ENCODE measurements around the gene AKAP11. TPM values are rescaled to one million over a fixed set of nuclear protein-coding genes. Genes with fewer than 3 reads are reported as not detected.
"Not testable (repeated sequence)": the region's sequence is repeated elsewhere in the genome, so short reads cannot be mapped to it uniquely, and the experiment has no call there.

AKAP11 gene, protein sequence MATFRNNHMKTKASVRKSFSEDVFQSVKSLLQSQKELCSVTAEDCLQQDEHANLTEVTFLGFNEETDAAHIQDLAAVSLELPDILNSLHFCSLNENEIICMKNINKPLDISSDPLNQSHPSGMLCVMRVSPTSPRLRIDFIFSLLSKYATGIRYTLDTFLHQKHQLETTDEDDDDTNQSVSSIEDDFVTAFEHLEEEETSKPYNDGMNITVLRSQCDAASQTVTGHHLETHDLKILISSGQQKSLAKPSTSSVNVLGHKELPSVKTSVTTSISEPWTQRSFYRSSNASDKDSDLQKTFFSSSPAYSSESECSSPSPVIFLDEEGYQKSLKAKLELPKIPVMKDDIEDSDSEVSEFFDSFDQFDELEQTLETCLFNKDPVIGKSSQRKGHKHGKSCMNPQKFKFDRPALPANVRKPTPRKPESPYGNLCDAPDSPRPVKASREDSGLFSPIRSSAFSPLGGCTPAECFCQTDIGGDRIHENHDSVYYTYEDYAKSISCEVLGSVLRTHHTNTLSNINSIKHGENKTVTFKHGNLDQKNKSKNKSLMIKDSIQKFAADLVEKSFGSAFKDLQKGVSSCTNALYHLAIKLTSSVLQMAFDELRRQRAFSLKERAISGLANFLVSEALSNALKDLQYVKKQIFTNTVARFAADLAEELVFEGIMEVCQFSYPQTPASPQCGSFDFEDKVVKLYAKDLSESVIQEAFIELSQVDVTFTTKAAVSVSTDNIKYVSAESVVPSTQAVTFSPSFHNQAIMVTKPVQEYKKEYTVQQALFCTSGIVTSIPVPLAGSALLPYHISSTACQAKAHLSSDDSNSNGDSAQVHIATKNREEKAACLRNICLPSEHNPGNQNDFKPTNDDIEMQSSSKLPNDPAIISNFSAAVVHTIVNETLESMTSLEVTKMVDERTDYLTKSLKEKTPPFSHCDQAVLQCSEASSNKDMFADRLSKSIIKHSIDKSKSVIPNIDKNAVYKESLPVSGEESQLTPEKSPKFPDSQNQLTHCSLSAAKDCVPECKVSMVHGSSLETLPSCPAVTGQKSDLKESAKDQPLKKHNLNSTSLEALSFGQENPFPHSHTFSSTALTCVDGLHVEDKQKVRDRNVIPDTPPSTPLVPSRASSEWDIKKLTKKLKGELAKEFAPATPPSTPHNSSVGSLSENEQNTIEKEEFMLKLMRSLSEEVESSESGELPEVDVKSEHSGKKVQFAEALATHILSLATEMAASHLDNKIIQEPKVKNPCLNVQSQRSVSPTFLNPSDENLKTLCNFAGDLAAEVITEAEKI (N-terminal part only)
- 10 to 100 TPM; 38.1 to 51.2 (median 46.7) TPM for total RNA-seq
- polyA plus RNA-seq, result 1 to 10 TPM; 2.5 to 9.7 (median 3.6) TPM

DNA sequence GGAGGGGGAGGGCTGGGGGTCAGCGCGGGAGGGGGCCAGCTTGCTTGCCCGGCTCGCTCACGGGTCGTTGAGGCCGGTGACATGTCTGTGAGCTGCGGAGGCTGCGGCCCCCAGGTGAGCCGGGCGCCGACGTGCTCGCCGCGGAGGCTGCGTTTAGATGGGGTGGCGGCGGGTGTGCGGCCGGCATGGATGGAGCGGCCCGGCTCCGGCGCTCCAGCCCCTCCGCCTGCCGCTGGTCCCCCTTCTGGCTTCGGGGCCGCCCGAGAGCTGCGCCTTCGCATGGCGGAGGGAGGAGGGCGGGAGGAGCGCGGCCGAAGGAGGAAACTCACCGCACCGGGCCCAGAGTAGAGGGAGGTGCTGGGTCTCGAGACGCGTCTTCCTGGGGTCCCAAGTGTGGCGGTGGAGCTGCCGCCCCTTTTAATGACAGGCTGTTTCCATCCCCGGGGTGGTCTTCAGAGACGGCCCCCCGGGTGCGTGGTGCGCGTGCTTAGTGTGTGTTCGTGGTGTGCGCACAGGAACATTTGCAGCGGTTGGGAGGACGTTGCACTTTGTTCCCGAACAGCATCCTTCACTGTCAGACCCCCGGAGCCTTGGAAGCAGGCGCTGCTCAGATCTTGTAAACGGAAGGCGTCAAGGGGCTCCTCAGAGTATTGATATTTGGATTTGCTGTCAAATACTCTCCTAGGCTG is at the start of gene AKAP11:
TSS of gene AKAP11 (plus strand) at position 38 of the 689 bp plus-strand sequence. CDS start 14,197 bp downstream, outside the sequence.
- WGBS, 2 donors, result 0% methylated on average over 59 of the region's 59 CpGs
- intact Hi-C loops (cut with DNase I), result loop anchor here (5.0 to 10.0 kb wide), 2 partner anchors 225 to 1607 kb away; partner anchors contain the start of genes DGKH and FOXO1
- DNase-seq, result peak; percentile 76

DNA sequence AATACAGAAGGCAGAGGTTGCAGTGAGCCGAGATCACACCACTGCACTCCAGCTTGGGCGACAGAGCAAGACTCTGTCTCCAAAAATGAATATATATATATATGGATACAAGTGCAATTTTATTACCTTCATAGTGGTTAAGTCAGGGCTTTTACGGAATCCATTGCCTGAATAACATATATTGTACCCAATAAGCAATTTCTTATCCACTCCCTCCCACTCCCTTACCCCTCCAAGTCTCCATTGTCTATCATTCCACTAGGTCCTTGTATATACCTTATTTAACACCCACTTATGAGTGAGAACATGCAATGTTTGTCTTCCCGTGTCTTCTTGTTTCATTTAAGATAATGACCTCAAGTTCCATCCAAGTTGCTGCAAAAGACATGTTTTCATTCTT is 48.3 kb upstream of the AKAP11 start:
- WGBS, 2 donors, result 98% methylated on average over 4 of the region's 4 CpGs
- no peak overlapping the region for H3K4me3 ChIP-seq
- H3K27me3 ChIP-seq, result no peaks in the 10 kb centered on the region
- H3K9me3 ChIP-seq, result no peaks in the 10 kb centered on the region
- DNase-seq, result no peak
- peaks cover 0 to 56% (median 5%) of the 10 kb centered on the region in 4 donors for H3K36me3 ChIP-seq
- no peaks in the 10 kb centered on the region for H3K4me1 ChIP-seq
- TF ChIP-seq, protein P1, sequence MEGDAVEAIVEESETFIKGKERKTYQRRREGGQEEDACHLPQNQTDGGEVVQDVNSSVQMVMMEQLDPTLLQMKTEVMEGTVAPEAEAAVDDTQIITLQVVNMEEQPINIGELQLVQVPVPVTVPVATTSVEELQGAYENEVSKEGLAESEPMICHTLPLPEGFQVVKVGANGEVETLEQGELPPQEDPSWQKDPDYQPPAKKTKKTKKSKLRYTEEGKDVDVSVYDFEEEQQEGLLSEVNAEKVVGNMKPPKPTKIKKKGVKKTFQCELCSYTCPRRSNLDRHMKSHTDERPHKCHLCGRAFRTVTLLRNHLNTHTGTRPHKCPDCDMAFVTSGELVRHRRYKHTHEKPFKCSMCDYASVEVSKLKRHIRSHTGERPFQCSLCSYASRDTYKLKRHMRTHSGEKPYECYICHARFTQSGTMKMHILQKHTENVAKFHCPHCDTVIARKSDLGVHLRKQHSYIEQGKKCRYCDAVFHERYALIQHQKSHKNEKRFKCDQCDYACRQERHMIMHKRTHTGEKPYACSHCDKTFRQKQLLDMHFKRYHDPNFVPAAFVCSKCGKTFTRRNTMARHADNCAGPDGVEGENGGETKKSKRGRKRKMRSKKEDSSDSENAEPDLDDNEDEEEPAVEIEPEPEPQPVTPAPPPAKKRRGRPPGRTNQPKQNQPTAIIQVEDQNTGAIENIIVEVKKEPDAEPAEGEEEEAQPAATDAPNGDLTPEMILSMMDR (IDR thresholded peaks at IDR 0.05), result no peak
- TF ChIP-seq POLR2AphosphoS5 (IDR thresholded peaks at IDR 0.05) (no peak), EP300 (IDR thresholded peaks at IDR 0.05) (no peak), POLR2A (IDR thresholded peaks at IDR 0.05) (no peak)
- intact Hi-C loops (cut with DNase I), result no loop called here
- no peak overlapping the region for H3K27ac ChIP-seq

More for the DNA sequence above, at the start of gene AKAP11:
- H3K27ac ChIP-seq, result peak within 1 kb of the TSS; percentile 92 to 95 (median 93)
- peaks cover 0 to 34% (median 17%) of the 10 kb centered on the region in 4 donors for H3K4me1 ChIP-seq
- H3K36me3 ChIP-seq, result no peaks in the 10 kb centered on the region
- TF ChIP-seq POLR2AphosphoS5 (IDR thresholded peaks at IDR 0.05) (peak in 3 of 4 donors; percentile 3 to 65 (median 49)), POLR2A (IDR thresholded peaks at IDR 0.05) (no peak)
- H3K9me3 ChIP-seq, result no peaks in the 10 kb centered on the region
- H3K4me3 ChIP-seq, result peak within 1 kb of the TSS; percentile 83 to 97 (median 90)
- H3K27me3 ChIP-seq, result no peaks in the 10 kb centered on the region

DNA sequence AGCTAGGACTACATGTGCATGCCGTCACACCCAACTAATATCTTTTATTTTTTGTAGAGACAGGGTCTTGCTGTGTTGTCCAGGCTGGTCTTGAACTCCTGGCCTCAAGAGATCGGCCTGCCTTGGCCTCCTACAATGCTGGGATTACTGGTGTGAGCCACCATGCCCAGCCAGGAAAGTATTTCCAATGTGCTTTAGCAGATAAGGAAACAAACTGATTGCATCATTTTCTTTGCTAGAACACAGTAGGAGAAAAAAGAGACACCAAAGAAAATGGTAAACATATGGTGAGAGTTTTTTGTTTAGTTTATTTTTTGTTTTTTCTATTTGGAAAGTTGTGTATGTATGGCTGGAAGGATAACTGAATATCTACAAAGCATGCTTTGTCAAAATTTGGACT is 46.9 kb upstream of the AKAP11 start:
- intact Hi-C loops (cut with DNase I), result no loop called here
- no peak overlapping the region for H3K27ac ChIP-seq
- WGBS, 2 donors, result 96 to 97% methylated on average over 2 of the region's 2 CpGs
- peaks cover 0 to 57% (median 2%) of the 10 kb centered on the region in 4 donors for H3K36me3 ChIP-seq
- H3K4me1 ChIP-seq, result no peaks in the 10 kb centered on the region
- TF ChIP-seq POLR2AphosphoS5 (IDR thresholded peaks at IDR 0.05), result no peak
- no peak for TF ChIP-seq POLR2A (IDR thresholded peaks at IDR 0.05)
- no peak for TF ChIP-seq EP300 (IDR thresholded peaks at IDR 0.05)
- TF ChIP-seq, protein P1 (IDR thresholded peaks at IDR 0.05), result no peak
- DNase-seq, result no peak
- H3K9me3 ChIP-seq, result no peaks in the 10 kb centered on the region
- H3K4me3 ChIP-seq, result no peak overlapping the region
- H3K27me3 ChIP-seq, result no peaks in the 10 kb centered on the region

DNA sequence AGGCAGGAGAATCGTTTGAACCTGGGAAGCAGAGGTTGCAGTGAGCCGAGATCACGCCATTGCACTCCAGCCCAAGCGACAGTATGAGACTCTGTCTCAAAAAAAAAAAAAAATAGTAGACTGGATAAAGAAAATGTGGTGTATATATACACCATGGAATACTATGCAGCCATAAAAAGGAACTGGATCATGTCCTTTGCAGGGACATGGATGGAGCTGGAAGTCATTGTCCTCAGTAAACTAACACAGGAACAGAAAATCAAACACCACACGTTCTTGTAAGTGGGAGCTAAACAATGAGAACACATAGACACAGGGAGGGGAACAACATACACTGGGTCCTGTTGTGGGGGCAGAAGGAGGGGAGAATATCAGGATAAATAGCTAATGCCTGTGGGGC is 45.2 kb upstream of the AKAP11 start:
- intact Hi-C loops (cut with DNase I); H3K27ac ChIP-seq; H3K27me3 ChIP-seq; H3K9me3 ChIP-seq; H3K4me3 ChIP-seq; H3K4me1 ChIP-seq; DNase-seq: not testable (repeated sequence)
- peaks cover 0 to 45% (median 4%) of the 10 kb centered on the region in 4 donors for H3K36me3 ChIP-seq
- 96 to 97% methylated on average over 5 of the region's 5 CpGs for WGBS, 2 donors

DNA sequence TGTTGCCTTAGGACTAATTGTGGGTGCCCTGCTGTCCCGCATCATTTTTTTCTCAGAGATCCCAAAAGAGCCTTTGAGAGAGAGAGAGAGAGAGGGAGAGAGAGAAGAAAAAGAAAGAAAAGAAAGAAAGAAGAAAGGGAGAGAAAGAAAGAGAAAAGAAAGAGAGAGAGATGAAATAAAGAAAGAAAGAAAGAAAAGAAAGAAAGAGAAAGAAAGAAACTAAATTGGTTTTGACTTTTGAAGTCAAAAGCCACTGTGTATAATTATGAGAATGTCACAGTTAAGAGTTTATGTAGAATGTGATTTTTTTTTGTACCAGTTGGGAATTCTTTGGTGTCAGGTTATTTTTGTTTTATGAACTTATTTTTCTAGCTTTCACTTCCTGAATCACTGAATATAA is 43.4 kb upstream of the AKAP11 start:
- Histone ChIP-seq H3K27ac (no peak overlapping the region), H3K4me3 (no peak overlapping the region), H3K4me1 (no peaks in the 10 kb centered on the region), H3K9me3 (no peaks in the 10 kb centered on the region), H3K27me3 (no peaks in the 10 kb centered on the region), H3K36me3 (peaks cover 0 to 42% (median 4%) of the 10 kb centered on the region in 4 donors)
- WGBS, 2 donors, result 94 to 95% methylated on average over 1 of the region's 1 CpG
- no peak for TF ChIP-seq POLR2A (IDR thresholded peaks at IDR 0.05)
- TF ChIP-seq, protein P1 (IDR thresholded peaks at IDR 0.05), result no peak
- no peak for TF ChIP-seq POLR2AphosphoS5 (IDR thresholded peaks at IDR 0.05)
- TF ChIP-seq EP300 (IDR thresholded peaks at IDR 0.05), result no peak
- no peak for DNase-seq
- intact Hi-C loops (cut with DNase I), result no loop called here
